Activated CD8-positive, alpha-beta memory T cell treated with anti-CD3 and anti-CD28 coated beads, Interleukin-2, amount 50 U/mL, for 1 hour (primary cell): Measurements from ENCODE around the gene SIGLEC9.
"Not testable (repeated sequence)": the region's sequence is repeated elsewhere in the genome, so short reads cannot be mapped to it uniquely, and the experiment has no call there.

Source experiments
- DNase-seq: peaks from one replicate; pipeline ENCODE4 v3.0.0-alpha.2; 2020; ENCODE audit errors: extremely low read depth

SIGLEC9 gene

DNA sequence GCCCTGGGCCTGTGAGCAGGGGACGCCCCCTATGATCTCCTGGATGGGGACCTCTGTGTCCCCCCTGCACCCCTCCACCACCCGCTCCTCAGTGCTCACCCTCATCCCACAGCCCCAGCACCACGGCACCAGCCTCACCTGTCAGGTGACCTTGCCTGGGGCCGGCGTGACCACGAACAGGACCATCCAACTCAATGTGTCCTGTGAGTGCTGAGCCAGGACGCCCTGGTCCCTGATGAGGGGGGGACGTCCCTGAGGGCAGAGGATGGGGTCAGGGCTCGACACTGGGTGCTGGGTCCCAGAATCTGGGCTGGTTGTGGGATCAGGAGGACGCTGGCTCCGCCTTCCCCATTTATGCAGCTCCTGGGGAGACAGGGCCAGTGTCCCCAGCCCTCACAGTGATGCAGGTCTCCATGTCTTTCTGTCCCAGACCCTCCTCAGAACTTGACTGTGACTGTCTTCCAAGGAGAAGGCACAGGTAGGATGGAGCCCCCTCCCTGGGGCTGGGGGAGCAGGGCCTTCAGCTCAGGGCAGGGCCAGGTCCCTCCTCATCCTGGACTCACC, 19.9 kb downstream of the SIGLEC9 start:
- DNase-seq = no peak

GRCh38 chr19:51145916-51146493, 21.3 kb downstream of the SIGLEC9 start:
- DNase-seq = no peak

GRCh38 chr19:51146751-51147150, 22.0 kb downstream of the SIGLEC9 start:
- no peak for DNase-seq

GRCh38 chr19:51147663-51148062, 23.0 kb downstream of the SIGLEC9 start:
- DNase-seq = no peak

DNA sequence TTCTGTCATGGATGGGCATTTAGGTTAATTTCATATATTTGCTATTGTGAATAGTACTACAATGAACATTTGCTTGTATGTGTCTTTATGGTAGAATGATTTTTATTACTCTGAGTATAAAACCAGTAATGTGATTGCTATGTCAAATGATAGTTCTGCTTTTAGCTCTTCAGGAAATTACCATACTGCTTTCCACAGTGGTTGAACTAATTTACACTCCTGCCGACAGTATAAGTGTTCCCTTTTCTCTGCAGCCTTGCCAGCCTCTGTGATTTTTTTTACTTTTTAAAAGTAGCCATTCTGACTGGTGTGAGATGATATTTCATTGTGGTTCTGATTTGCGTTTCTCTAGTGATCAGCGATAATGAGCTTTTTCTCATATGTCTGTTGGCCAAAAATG, 23.9 kb downstream of the SIGLEC9 start:
- no peak for DNase-seq

- no peak for DNase-seq
Measured at GRCh38 chr19:51150627-51151026, 25.9 kb downstream of the SIGLEC9 start.

- no peak for DNase-seq
Measured at GRCh38 chr19:51156710-51157109, 32.0 kb downstream of the SIGLEC9 start.

GRCh38 chr19:51157265-51157664, 32.6 kb downstream of the SIGLEC9 start:
- DNase-seq = no peak

- peak; percentile 33 for DNase-seq
Measured at GRCh38 chr19:51158474-51159129, 33.9 kb downstream of the SIGLEC9 start.

DNA sequence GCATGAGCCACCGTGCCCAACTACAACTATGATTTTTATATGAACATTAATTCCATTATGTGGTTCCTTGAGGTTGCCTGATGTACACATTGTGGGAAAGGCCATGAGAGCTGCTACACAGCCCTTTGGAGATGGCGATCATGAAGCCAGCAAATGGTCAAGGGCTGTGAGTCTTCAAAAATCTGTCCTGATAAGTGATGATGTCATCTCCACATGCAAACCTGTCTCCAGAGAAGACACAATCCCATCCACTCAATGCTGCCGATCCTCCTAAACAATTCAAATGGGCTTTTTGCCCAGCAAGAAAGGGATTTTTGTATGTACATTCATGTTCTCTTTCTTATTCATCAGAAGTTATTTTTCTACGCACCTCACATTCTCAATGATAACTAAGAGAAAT, 35.0 kb downstream of the SIGLEC9 start:
- no peak for DNase-seq

DNA sequence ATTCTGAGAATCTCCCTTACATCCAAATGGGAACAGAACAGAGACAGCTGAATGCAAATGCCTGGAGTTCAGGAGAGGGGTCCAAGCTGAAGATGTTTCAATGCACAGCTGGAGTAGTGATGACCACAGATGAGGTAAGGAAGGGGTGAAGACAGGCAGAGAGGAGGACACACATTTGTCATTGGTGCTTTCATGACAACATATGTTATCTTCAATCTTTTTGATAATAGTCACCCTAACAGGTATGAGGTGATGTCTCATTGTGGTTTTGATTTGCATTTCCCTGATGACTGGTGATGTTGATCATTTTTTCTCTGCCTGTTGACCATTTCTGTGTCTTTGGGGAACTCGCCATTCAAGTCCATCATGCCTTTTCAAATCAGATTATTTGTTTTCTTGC, 36.6 kb downstream of the SIGLEC9 start:
- no peak for DNase-seq

DNA sequence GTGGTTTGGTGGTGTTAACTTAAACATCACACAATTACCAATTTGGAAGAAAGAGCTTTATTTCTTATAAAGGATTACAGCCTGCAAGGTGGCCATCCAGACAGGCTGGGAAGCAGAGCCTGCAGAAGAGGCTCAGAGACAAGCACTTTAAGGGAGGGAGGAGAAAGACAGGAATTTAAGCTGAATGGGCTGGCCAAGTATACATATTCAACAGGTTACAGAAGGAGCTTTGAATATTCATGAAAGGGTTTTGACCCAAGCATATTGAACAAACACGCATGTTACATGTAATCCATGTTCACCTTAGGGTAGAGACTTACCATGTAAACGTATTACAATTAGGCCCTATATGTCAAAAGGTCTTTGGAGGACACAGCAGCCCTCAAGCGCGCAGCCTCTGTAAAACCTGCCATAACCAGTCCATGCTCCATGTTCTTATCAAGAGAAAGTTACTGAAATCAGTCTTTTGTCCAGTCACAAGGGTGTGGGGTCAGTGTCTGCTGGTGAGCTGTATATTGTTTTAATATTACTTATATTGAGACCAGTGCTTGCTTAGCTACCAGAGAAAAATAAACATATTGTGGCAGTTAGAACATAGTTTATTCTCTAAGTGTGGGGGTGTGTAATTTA, 37.3 kb downstream of the SIGLEC9 start:
- no peak for DNase-seq

GRCh38 chr19:51163257-51163656, 38.6 kb downstream of the SIGLEC9 start:
- no peak for DNase-seq

DNA sequence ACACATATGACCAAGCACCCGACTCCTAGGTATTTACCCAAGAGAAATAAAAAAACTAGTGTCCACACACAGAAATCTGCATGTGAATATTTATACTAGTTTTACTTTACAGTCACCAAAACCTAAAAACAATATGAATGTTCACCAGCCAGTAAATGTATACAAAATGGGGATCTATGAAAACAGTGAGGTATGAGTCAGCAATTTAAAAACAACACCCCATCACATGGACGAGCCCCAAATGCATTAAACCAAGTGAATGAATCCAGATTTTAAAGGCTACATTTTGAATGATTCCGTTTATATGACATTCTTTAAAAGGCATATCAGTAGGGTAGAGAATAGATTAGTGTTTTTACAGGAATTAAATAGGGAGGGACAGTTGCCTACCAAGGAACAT, 39.5 kb downstream of the SIGLEC9 start:
- DNase-seq = no peak

DNA sequence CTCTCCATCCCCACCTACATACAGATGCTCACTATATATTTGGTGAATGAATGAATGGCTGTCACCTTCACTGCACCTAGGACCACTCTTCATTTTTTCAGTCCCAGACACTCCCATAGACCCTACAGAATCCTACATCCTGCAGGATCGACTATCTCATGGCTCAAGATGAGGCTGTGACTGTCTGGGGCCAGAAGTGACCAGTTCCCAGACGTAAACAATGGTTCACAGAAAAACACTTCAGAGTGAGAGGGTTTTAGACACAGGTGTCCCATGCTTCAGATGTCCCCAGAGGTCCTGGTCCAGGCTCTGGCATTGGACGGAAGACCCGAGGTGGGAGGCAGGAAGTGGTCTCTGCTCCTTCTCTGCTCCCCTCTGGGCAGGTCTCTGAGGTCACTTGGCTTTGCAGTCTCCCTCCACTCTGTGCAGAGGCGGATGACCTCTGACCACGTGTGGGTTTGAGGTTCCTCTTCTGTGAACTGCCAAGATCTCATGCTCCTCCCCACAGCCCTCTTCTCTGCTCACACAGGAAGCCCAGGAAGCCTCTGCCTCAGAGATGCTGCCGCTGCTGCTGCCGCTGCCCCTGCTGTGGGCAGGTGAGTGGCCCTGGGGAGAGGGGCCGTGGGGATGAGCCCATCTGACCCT, 42.3 kb downstream of the SIGLEC9 start:
- peak; percentile 9 for DNase-seq

GRCh38 chr19:51168564-51169282, 44.0 kb downstream of the SIGLEC9 start:
- DNase-seq = no peak

DNA sequence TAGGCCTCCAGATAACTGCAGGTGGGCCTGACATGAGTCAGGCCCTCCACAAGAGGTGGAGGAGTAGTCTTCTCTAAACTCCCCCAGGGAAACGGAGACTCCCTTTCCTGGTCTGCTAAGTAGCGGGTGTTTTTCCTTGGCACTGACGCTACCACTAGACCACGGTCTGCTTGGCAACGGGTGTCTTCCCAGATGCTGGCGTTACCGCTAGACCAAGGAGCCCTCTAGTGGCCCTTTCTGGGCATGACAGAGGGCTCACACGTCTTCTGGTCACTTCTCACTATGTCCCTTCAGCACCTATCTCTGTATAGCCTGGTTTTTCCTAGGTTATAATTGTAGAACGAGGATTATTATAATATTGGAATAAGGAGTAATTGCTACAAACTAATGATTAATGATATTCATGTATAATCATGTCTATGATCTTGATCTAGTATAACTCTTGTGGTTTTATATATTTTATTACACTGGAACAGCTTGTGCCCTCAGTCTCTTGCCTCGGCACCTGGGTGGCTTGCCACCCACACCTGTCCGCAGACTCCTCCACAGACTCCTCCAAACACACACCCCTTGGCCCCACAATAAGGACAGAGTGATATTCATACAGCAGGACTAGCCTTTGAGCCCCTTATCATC, 44.7 kb downstream of the SIGLEC9 start:
- DNase-seq = not testable (repeated sequence)

DNA sequence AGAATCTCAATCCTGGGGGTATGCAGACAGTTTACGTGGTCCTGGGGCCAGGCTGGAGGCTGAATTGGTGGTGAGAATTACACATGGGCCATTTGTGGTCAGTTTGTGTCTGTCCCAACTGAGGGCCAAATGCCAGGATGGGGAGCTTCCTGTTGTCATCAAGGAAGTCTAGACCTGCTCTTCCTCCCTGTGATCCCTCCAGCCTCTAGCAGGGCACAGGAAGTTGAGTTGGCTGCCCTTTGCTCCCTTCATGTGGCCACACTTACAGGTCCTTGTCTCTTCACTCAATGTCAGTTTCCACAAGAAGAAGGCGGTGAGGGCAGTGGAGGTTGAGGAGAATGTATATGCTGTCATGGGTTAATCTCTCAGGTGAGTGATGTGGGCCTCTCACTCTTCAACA, 47.5 kb downstream of the SIGLEC9 start:
- DNase-seq = no peak

GRCh38 chr19:51173681-51174080, 49.0 kb downstream of the SIGLEC9 start:
- DNase-seq = no peak

DNA sequence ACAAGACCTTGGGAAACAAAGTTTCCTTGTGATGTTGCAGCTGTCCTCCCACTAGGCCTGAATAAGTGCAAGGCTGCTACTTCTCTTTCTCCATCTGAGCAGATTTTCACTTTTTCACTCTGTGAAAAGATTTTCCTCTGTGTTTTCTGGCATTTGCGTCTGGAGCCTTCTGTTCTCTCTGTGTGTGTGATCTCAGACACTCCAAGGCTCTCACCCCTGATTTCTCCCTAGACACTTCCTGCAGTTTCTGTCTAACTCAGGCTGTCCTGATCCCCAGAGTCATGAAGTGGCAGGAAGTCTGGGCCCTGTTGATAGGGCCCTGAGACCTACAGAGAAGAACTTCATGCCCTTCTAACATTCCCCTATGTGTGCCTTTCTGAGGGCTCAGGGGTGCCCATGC, 54.5 kb downstream of the SIGLEC9 start:
- DNase-seq = no peak
